ENCODE data around the gene HDAC10.
"Not testable (repeated sequence)": the region's sequence is repeated elsewhere in the genome, so short reads cannot be mapped to it uniquely, and the experiment has no call there.

The HDAC10 gene

DNA sequence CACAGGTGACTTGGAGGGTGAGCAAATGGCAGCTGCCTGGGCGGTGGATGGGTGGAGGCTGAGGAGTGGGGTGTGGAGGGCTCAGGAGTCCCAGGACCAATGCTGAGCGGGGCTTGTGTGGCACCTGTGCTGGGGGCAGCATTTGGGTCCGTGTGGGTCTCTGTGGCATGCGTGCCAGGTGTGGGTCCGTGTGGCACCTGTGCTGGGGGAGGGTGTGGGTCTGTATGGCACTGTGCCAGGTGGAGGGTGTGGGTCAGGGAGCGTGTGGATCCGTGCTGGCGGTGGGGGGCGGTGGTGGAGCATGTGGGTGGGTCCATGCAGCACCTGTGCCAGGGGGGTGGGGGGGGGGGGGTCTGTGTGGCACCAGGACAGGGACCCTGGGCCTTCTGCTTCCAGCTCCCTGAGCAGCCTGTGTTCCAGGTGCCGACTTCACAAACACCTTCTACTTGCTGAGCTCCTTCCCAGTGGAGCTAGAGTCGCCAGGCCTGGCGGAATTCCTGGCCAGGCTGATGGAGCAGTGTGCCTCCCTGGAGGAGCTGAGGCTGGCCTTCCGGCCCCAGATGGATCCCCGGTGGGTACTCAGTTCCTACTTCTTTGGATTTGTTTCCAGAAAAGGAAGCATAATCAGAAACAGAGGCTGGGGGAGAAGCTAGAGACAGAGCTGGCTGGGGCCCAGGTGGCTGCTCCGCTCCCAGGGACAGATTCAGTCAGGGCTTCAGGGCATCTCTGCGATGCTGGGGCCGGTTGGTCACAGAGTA lies 35.6 kb downstream of the HDAC10 start:
- DNase-seq, result no peak

DNA sequence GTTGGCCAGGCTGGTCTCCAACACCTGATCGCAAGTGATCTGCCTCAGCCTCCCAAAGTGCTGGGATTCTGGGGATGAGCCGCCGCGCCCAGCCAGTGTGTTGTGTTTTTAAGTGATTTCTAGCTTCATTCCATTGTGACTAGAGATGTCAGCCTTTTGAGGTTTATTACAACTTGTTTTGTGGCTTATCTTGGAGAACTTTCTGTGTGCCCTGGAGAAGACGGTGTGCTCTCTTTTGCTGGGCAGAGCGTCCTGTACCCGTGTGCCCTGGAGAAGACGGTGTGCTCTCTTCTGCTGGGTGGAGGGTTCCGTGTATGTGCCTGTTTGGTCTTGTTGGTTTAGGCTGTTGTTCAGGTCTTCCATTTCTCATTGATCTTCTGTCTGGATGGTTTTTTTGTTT lies 37.8 kb downstream of the HDAC10 start:
- no peak for DNase-seq

DNA sequence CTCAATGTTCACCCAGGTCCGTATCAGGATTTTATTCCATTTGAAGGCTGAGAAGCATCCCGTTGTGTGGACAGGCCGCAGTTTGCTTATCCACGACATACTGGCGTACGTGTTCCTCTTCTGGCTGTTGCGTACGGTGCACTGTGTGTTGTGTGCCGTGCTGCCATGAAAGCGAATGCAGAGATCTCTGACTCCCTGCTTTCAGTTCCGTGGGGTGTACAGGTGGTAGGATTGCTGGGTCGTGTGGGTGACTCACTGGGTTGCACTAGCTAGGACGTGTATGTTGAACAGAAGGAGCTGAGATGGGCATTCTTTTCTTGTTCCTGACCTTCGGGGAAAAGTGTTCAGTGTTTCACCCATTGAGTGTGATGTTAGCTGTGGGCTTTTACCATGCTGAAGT lies 39.9 kb downstream of the HDAC10 start:
- no peak for DNase-seq

DNA sequence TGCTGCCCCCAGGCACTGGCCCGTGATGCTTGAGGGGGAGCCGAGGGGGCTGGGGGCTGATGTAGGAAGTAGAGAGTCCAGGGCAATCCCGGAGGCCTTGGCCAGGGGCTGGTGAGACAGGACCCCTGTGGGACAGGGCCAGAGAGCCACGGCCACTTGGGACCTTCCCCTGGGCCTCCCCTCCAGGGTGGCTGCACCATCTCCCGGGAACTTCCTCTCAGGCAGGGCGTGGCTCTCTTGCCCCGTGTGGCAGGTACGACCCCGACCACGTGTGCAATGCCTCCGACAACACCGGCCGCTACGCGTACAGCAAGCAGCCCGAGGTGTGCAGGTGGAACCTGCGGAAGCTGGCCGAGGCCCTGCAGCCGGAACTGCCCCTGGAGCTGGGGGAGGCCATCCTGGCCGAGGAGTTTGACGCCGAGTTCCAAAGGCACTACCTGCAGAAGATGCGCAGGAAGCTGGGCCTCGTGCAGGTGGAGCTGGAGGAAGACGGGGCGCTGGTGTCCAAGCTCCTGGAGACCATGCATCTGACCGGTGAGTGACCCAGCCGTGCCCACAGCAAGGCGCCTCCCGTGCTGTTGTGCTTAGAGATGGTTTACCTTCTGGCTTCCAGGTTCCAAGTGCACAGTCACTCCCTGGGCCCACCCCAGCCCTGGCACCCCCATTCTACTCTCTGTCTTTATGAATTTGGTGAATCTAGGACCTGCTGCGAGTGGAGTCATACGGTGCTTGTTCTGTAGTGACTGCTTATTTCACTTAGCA lies 40.5 kb downstream of the HDAC10 start:
- no peak for DNase-seq

DNA sequence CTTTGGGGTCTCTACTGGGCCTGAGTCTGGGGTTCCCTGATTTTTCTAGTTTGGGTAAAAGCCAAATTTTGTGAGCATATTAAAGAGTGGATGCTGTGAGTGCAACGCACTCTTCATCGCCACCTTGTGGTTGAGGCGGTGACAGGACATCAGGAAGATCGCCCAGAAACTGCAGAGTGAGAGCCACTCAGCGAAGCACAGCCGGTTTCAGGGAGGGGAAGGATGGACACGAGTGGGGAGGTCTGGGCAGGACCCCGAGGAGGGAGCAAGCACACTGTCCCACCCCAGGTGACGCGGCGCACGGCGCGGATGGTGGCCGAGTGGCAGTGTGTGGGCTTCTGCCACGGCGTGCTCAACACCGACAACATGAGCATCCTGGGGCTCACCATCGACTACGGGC lies 41.2 kb downstream of the HDAC10 start:
- DNase-seq, result peak in 1 of 2 experiments; percentile 54

DNA sequence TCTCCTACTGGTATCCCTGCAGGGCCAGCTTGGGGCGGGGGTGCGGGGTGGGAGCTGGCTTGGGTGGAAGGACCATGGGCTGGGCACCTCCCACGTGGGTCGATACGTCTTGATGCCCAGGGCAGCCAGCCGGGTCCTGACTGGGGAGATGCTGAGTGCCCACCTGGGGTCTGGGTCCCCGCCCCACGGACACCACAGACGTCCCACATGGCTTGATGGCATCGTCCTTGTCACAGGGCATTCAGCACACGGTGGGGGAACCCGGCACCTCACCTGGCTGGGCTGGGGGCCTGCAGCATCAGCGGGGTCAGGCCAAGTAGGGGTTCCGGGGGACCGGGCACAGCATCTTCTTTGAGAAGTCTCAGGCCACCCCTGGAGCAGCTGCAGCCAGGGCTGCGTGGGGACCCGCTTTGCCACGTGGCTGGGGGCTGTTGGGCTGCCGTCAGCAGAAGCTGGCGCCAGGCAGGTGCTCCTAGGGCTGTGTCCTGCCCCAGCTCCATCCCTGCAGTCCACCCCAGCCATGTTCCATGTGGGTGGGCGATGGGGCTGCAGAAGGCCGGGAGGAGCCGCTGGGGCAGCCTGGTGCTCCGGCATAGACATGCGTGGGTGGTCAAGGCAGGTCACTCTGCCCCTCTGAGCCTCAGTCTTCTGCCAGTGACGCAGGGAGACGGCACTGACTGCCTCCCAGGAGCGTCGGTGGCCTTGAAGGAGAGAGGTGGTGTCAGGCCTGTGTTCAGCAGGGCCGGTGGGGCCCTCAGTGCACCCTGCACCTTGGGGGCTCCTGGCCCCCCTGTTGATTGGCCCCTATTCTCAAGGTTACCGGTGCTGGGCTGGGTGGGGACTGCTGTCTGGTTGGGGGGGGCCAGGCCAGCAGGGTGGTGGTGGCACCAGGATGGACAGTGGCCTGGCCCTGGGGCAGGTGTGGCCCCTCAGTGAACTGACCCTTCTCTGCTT lies 41.8 kb downstream of the HDAC10 start:
- no peak for DNase-seq

DNA sequence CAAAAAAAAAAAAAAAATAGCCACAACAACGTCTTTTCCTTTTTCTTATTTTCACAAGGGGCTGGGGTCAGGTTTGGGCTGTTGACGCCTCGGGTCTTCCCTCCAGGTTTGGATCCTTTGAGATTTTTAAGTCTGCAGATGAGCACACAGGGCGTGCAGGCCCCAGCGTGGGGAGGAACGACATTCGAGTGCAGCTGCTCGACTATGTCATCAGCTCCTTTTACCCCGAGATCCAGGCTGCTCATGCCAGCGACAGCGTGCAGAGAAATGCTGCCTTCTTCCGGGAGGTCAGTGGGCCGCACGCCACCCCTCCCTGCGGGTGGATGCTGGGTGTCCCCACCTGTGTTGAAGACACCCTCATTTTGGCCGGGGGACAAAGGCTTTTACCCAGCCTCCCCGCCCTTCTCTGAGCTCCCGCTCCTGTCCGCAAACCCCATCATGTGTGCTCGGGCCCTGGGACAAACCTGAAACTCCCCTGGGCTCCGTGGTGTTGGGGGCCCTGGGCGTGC lies 42.6 kb downstream of the HDAC10 start:
- no peak for DNase-seq

DNA sequence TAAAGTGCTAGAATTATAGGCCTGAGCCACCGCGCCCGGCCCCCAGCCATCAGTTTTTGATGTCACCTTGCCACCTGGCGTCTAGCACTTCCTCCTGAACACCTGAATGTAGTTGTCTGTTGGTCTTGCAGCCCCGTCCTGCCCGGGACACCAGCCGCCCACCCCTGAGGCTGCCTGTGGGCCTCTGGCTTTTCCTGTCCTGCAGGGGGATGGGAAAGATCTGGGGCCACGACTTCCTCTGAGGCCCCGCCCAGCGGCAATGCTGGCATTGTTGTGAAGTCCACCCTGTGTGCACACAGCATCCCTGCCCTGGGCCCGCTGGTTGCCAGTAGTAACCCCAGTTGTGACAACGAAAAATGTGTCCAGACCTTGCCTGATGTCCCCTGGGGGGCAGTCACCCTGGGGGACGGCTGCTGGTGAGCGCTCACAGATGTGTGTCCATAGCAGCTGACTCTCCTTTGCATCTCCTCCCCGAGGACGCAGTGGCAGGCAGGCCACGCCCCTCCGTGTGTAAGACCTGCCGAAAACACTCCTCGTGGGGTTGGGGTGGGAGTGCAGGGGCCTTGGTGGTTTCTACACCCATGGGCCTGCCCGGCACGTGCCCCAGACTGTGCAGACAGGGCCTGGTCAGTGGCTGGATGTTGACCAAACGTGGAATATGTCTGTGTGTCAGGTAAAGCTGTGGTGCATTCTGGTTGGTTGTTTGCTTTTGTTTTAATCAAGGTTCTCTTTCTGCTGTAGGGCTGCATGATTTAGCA lies 43.5 kb downstream of the HDAC10 start:
- no peak for DNase-seq

DNA sequence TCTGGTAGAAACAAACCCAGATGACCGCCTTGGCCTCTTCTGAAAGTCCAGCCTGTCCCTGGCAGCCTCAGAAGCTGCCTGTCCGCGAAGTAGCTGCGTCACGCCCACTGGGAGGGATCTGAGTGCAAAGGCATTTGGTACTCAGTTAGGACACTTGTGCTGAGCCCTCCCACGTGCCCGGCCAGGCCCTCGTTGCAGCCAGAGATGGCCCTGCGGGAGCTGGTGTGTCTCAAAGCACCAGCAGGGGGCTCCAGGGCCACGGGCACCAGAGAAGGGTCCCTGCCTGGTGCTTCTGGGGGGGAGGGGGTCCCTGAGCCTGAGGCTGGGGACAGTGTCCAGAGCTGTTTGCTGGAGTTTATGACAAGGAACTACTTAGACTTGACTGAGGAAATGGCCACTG lies 44.5 kb downstream of the HDAC10 start:
- peak in 1 of 2 experiments; percentile 38 for DNase-seq

DNA sequence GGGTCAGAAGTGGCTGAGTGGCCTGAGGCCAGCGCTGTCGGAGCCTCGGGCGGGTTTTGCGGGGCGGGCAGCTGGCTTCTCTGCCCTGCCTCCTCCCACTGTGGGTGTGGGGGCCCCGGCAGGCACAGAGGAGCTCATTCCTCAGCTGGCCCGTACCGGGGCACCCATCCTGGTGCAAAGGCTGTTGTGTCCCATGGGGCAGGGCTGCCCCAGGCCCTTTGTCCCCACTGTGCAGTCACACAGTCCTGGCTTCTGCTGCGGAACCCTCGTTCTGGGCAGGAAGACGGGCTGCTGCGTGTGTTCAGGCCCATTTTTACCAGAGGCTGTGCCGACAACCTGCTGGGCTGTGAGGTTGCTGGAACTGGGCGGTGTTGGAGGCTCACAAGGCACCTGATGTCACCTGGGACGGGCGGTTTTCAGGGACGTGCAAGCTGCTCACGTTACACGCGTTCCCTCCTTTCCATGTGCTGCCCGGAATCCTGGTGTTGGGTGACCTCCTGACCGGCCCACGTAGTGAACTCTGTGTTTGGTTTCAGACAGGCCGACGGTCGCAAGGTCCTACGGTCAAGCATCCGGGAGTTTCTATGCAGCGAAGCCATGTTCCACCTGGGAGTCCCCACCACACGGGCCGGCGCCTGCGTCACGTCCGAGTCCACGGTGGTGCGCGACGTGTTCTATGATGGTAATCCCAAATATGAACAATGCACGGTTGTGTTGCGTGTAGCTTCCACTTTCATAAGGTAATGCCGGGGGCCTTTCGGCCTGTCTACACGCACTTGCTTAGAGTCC lies 45.1 kb downstream of the HDAC10 start:
- DNase-seq, result no peak

DNA sequence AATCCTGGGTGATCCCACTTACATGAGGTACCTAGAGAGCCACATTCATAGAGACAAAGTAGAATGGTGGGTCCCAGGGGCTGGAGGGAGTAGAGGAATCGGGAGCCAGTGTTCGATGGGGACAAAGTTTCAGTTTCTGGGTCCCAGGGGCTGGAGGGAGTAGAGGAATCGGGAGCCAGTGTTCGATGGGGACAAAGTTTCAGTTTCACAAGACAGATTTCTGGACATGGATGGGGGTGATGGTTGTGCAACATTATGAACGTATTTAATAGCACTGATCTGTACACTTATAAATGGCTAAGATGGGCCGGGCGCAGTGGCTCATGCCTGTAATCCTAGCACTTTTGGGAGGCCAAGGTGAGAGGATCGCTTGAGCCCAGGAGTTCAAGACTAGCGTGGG lies 46.1 kb downstream of the HDAC10 start:
- DNase-seq, result not testable (repeated sequence)

DNA sequence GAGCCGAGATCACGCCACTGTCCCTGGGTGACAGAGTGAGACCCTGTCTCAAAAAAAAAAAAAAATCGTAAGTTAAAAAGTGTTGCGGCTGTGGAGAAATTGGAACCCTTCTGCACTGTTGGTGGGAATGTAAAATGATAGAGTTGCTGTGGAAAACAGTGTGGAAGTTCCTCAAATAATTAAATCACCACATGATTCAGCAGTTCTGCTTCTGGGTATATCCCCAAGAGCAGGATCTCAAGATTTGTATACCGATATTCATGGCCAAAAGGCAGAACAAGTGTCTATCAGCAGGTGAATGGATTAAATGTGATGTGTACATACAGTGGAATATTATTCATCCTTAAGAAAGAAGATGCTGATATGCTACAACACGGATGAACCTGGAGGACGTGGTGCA lies 46.5 kb downstream of the HDAC10 start:
- no peak for DNase-seq

DNA sequence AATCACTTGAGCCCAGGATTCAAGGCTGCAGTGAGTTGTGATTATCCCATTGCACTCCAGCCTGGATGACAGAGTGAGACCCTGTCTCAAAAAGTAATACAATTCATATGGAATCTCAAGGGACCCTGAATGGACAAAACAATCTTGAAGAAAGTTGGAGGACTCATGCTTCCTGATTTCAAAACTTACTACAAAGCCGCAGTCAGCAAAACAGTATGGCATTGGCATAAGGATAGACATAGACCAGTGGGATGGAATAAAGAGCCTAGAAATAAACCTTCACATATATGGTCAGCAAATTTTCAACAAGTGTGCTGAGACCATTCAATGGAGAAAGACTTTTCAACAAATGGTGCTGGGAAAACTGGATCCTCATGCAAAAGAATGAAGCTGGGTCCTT lies 47.8 kb downstream of the HDAC10 start:
- no peak for DNase-seq

DNA sequence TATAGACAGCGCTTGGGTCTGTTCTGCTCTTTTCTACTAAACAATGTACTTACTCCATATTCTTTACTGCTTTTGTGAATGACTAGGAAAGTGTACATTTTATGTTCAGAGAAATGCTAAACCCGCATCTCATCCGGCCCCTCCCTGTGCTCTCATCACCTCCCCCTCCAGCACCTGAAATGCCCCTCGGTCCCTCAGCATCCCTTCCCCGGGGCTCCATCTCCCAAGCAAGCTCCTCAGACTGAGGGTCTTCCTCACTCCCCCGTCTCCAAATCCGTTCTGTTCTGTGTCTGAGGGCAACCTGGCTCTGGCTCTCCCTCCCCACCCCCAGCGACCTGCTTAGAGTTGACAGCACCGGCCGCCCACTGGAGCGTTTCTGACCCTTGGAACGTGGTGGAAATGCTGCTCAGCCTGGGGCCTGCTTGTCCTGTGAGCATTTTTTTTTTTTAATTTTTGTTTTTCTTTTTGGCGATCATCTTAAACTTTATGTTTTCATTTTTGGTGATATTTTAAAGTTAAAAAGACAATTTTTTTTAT lies 48.9 kb downstream of the HDAC10 start:
- no peak for DNase-seq

DNA sequence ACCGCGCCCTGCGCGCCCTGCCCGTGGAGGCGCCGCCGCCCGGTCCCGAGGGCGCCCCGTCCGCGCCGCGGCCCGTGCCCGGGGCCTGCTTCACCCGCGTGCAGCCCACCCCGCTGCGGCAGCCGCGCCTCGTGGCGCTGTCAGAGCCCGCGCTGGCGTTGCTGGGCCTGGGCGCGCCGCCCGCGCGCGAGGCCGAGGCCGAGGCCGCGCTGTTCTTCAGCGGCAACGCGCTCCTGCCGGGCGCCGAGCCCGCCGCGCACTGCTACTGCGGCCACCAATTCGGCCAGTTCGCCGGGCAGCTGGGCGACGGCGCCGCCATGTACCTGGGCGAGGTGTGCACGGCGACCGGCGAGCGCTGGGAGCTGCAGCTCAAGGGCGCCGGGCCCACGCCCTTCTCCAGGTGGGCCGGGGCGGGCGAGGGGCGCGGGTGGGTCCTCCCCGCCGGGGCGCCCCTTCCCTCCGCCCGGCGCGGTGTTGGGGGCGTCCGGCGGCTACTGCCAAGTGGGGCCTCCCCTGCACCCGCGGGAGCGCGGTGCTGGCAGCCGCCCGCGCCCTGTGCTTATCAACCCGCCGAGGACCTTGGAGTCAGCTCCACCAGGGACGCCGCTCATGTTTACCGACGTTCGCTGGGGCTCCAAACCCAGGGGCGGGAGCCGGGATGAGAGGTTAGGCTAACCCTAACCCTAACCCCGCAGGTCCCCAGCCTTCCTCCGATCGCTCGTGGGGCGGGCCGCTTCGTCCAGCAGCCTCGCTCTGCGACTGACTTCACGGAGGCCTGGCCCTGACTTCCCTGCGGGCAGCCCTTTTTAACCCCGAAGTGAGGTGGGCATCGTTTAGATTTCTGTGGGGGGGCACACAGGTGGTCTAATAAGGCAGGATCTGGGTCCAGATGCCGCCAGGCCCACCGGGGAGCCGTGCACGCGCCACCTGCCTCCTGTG lies 49.6 kb downstream of the HDAC10 start:
- peak in 1 of 2 experiments; percentile 27 for DNase-seq

DNA sequence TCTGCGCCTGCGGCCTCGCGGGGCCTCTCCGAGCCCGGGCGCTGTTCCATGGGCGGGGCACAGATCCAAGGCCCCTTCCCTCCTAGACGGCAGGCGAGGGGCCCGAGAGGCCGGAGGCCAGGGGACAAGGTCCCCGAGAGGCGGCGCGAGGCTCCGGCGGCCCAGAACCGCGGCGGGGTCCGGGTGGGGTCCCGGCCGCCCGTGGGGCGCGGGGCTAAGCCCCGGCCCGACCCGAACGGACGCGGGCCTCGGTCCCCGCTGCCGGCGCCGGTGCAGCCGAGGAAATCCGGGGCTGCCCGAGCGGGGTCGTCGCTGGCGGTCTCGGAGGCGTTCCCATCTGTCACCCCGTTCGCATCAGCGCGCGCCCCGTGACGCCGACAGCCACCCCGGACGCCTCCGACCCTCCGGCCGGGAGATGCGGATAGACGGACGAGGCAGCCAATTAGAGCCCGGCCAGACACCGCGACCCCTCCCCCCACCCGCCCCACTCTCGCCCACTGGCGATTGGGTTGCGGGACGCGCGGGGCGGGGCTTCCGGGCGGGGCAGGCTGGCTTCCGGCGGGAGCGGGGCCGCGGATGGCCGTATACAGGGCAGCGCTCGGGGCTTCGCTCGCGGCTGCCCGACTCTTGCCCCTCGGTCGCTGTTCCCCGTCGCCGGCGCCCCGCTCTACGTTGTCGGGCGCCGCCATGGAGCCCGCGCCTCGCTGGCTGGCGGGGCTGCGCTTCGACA lies 50.4 kb downstream of the HDAC10 start, which contains the start of gene SELENOO:
Gene SELENOO, plus strand, starts transcription at position 551 of the 730 bp plus-strand sequence. Its CDS starts 26 bp downstream, at position 577.
- DNase-seq, result peak; percentile 63 to 91

DNA sequence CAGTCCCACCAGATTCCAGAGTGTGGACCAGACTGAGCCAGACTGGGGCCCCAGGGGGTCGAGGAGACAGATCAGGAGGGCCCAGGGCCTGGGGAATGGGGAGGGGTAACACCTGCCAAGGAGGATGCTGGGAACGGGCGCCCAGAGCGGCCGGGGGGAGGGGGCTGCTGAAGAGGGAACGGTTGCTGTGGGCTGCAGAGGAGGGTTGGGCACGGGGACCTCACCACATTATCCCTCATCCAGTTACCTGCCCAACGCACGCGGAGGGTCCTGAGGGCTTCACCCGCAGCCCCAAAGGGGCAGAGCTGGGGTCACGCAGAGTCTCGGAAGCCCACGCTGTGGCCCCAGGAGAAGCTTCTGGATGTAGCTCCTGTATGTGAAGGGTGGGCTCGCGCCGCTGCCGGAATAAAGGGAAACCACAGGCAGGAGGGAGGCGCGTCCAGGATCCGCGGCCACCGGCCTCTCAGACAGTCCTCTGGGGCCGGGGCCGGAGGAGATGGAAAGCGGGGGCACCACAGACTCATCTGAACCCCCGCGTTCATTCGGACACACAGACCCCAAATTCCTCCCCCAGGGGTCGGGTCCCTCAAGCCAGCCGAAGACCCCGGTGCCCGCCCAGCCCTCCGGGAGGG lies 51.1 kb downstream of the HDAC10 start:
- no peak for DNase-seq

DNA sequence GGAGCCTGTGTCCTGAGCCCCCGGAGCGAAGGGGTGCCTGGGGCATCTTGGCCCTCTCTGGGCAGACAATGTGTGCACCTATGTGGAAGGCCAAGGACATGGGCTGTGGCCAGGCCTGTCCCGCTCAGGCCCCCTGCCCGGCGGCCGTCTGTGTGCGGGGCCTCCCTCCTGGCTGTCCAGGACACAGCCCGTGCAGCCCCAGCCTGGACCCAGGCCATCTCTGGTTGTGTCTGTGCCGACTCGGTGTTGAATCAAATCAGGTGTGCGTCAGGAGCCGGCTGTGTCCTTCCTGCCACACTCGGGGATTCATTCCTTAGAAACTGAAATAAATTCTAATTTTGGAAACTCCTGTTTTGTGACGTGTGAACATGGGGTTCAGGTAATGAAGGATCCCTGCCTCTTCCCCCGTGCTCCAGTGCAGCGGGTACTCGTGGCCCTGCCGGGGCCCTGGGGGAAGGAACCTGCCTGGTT lies 51.8 kb downstream of the HDAC10 start:
- no peak for DNase-seq

Data from NCI-H524 (cell line).